GM11168 (cell line): ENCODE data around the gene FBN2.
"Not testable (repeated sequence)": the region's sequence is repeated elsewhere in the genome, so short reads cannot be mapped to it uniquely, and the experiment has no call there.

Experiments used
- in situ Hi-C: fragments of 300-500 bp; cut with MboI; formaldehyde crosslinking; loops from one replicate; pipeline ENCODE4 v1.12.0; 2022; ENCODE audit warnings: low sequenced_read_pairs; ENCODE audit not compliant: unreplicated experiment

Gene FBN2

GRCh38 chr5:128335339-128335738 lies 202.7 kb downstream of the FBN2 start:
- in situ Hi-C loops, result no loop called here

GRCh38 chr5:128334010-128334716 lies 203.9 kb downstream of the FBN2 start:
- in situ Hi-C loops, result no loop called here

GRCh38 chr5:128331261-128331660 lies 206.8 kb downstream of the FBN2 start:
- in situ Hi-C loops, result no loop called here

- in situ Hi-C loops, result no loop called here
Observed at GRCh38 chr5:128329386-128329939, 208.6 kb downstream of the FBN2 start.

- in situ Hi-C loops, result no loop called here
Observed at GRCh38 chr5:128328446-128328845, 209.6 kb downstream of the FBN2 start.

- in situ Hi-C loops, result no loop called here
Observed at GRCh38 chr5:128328007-128328406, 210.0 kb downstream of the FBN2 start.

- in situ Hi-C loops, result not testable (repeated sequence)
Observed at GRCh38 chr5:128321418-128321817, 216.6 kb downstream of the FBN2 start.

- in situ Hi-C loops, result no loop called here
Observed at GRCh38 chr5:128318691-128319090, 219.4 kb downstream of the FBN2 start.

- in situ Hi-C loops, result no loop called here
Observed at GRCh38 chr5:128317481-128317880, 220.6 kb downstream of the FBN2 start.

- in situ Hi-C loops, result no loop called here
Observed at GRCh38 chr5:128315671-128316070, 222.4 kb downstream of the FBN2 start.

- in situ Hi-C loops, result no loop called here
Observed at GRCh38 chr5:128305341-128305740, 232.7 kb downstream of the FBN2 start.

- in situ Hi-C loops, result no loop called here
Observed at GRCh38 chr5:128304791-128305190, 233.3 kb downstream of the FBN2 start.

- in situ Hi-C loops, result no loop called here
Observed at GRCh38 chr5:128304088-128304487, 234.0 kb downstream of the FBN2 start.

- in situ Hi-C loops, result no loop called here
Observed at GRCh38 chr5:128303593-128303992, 234.5 kb downstream of the FBN2 start.

GRCh38 chr5:128300181-128300580 lies 237.9 kb downstream of the FBN2 start:
- in situ Hi-C loops, result no loop called here

GRCh38 chr5:128290152-128290858 lies 247.7 kb downstream of the FBN2 start:
- in situ Hi-C loops, result no loop called here

GRCh38 chr5:128287740-128288139 lies 250.3 kb downstream of the FBN2 start:
- in situ Hi-C loops, result no loop called here

GRCh38 chr5:128284236-128284635 lies 253.8 kb downstream of the FBN2 start:
- in situ Hi-C loops, result no loop called here

- in situ Hi-C loops, result no loop called here
Observed at GRCh38 chr5:128279345-128279744, 258.7 kb downstream of the FBN2 start.

GRCh38 chr5:128276537-128277216 lies 261.4 kb downstream of the FBN2 start:
- in situ Hi-C loops, result no loop called here

GRCh38 chr5:128274441-128274840 lies 263.6 kb downstream of the FBN2 start:
- in situ Hi-C loops, result no loop called here
